KOPT-K1 (cell line): ENCODE measurements around the gene NARF.
"Not testable (repeated sequence)": the region's sequence is repeated elsewhere in the genome, so short reads cannot be mapped to it uniquely, and the experiment has no call there.

Experiments used
- H3K27ac ChIP-seq: fragments of 200-600 bp; sonication (generic); 2 replicates; pipeline ENCODE4 v1.5.1; 2016; ENCODE audit warnings: antibody characterized with exemption, mild to moderate bottlenecking, low read depth, low read length; ENCODE audit not compliant: poor library complexity, severe bottlenecking
- H3K36me3 ChIP-seq: fragments of 200-600 bp; sonication (generic); 2 replicates; pipeline ENCODE4 v1.5.1; 2017; ENCODE audit warnings: antibody characterized with exemption, mild to moderate bottlenecking, low read length, moderate library complexity; ENCODE audit not compliant: insufficient read depth
- H3K9me3 ChIP-seq: fragments of 200-600 bp; sonication (generic); 2 replicates; pipeline ENCODE4 v1.5.1; 2017; ENCODE audit warnings: antibody characterized with exemption, low read length, mild to moderate bottlenecking; ENCODE audit not compliant: insufficient read depth, poor library complexity, severe bottlenecking

NARF gene

DNA sequence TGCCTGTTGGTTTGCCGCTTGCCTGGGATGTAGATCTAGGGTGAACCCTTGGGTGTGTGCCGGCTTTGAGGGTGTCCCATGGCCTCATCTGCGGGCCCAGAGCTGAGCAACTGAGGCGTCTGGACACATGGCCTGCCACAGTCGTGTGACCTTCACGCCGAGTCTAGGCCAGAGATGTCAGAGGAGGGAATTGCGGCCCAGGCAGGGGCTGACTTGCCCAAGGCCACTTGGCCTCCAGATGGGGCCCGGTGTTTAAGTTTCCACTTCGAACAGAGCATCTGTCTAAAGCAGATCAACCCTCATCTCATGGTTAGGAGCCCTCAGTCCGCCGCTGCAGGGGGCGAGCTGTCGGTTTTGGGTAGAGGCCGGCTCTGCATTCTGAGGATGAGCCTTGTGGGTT lies 33.0 kb downstream of the NARF start:
- Histone ChIP-seq H3K27ac (no peak overlapping the region), H3K9me3 (no peaks in the 10 kb centered on the region), H3K36me3 (peaks cover 32% of the 10 kb centered on the region)

DNA sequence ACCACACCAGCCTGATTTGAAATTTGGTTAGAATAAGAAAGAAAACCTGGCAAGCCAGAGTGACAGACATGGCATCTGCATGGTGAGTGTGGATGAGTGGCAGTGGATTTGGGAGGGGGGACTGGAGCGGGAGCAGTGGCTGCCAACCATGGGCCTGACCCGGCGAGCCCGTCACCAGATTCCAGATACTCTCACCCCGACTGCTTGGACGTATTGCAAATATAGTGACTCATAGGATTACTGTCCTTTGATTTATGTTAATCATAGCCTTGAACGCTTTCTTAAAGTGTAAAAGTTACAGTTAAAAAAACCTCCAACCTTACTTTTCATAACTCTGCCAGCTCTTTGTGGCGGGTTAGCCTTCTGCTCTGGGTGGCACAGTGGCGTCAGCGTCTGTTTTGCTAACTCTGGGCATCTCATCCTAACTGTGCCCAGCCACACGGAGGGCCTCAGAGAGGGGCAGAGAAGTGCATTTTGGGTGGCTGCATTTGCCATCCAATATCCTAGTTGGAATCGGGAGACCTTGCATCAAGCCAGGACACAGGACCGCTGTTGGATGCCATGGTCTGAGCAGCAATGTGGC lies 34.2 kb downstream of the NARF start:
- Histone ChIP-seq H3K9me3 (no peaks in the 10 kb centered on the region), H3K27ac (no peak overlapping the region), H3K36me3 (peaks cover 20% of the 10 kb centered on the region)

GRCh38 chr17:82493226-82493781 lies 34.8 kb downstream of the NARF start:
- Histone ChIP-seq H3K36me3 (peaks cover 15% of the 10 kb centered on the region), H3K27ac (no peak overlapping the region), H3K9me3 (no peaks in the 10 kb centered on the region)

DNA sequence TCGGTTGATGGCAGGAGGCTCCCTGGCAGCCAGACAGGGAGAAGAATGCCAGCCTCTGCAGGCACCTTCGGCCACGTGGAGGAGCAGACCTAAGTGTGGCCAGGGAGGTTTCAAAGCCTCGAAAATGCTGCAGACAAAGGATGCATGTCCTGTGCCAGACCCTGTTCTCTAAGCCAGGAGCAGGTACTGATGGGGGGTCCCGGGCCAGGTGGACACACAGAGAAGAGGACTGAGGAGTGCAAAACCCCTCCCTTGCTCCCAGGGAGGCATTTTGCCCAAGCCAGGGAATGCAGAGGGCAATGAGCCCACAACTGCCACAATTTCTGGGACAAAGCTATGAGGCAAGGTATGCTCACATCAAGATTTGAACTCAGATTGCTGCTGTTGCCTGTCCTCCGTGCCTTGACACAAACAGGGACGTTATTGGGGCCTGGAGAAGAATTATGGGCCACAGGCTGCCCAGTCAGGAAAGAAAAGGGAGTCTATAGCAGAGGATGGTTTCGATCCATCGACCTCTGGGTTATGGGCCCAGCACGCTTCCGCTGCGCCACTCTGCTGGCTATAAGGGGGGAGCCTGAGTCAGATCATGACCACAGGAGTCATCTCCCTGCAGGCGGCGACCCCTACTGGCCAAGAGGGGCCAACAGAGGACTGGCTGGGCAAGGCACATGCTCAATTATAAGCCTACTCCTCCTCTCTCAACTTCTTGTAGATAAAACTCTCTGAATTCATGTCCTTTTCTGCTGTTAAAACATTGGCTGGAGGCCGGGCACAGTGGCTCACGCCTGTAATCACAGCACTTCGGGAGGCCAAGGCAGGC lies 35.9 kb downstream of the NARF start:
- Histone ChIP-seq H3K9me3 (no peaks in the 10 kb centered on the region), H3K27ac (no peak overlapping the region), H3K36me3 (peaks cover 3% of the 10 kb centered on the region)

DNA sequence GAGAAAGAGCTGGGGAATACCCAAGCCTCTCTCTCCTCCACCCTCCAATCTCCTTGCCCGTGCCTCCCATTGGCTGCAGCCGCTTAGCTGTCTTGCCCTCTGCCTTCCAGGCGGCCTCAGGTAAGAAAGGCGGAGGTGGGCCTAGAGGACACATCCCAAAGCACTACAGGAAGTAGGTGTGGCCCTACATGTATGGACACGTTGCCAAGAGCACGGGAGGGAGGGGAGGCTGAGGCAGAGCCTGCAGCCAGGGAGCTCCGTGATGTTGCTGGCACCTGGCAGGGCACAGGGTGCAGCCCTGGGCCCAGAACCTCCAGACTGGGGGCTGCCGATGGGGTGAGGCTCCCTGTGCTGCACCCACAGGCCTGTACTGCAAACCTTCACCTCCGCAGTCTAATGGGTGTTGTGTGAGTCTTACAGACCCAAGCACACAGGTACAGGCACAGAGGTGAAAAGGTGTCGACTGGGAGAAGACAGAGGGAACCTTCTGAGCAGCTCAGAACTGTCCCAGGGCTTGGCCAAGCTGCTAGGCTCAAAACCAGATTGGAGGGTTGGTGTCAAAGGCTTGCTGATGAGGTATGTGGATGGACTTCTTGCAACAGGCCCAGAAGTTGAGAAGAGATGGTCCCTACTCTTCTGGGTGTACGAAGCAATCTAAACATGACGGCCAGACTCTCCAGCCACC lies 37.4 kb downstream of the NARF start:
- H3K36me3 ChIP-seq = no peaks in the 10 kb centered on the region
- no peak overlapping the region for H3K27ac ChIP-seq
- H3K9me3 ChIP-seq = no peaks in the 10 kb centered on the region

DNA sequence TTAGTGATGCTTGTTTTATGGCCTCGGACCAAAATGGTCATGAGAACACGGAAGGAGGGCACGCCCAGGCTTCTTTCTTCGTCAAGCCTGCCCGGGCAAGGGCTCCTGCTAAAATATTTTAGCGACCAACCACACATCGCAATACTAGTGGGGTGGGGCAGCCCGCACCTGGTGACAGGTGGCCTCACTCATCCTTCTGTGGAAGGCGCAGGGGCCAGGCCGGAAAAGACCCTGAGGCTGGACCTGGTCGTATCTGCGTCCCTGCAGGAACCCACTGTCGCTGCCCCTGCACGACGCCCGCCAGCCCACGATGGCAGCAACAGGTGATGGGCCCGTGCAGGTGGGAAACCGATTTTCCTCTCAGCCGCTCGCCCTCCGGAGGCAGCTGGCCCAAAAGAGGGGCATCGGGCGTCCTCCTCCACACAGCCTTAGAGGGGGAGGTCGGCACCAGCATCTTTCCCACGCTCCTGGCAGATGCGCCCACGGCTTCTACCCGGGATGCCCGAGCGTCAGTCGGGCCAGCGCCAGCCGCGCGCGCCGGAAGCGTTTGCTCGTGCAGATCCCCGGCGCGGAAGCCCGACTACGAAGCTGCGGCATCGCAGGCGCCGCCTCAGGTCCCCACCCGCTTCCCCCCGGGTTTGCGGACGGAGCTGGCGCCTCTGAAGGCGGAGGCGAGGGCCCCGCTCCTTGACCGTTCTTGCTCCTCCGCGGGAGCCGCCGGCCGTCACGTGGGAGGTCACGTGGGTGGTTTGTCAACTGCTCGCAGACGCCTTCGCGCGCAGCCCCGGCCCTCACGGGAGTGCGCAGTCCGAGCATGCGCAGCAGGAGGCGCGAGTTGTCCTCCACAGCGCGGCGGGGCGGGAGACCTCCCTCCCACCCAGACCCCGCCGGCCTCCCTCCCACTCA lies 38.2 kb downstream of the NARF start:
- H3K36me3 ChIP-seq = no peaks in the 10 kb centered on the region
- peak overlapping the region; percentile 78 for H3K27ac ChIP-seq
- no peaks in the 10 kb centered on the region for H3K9me3 ChIP-seq

DNA sequence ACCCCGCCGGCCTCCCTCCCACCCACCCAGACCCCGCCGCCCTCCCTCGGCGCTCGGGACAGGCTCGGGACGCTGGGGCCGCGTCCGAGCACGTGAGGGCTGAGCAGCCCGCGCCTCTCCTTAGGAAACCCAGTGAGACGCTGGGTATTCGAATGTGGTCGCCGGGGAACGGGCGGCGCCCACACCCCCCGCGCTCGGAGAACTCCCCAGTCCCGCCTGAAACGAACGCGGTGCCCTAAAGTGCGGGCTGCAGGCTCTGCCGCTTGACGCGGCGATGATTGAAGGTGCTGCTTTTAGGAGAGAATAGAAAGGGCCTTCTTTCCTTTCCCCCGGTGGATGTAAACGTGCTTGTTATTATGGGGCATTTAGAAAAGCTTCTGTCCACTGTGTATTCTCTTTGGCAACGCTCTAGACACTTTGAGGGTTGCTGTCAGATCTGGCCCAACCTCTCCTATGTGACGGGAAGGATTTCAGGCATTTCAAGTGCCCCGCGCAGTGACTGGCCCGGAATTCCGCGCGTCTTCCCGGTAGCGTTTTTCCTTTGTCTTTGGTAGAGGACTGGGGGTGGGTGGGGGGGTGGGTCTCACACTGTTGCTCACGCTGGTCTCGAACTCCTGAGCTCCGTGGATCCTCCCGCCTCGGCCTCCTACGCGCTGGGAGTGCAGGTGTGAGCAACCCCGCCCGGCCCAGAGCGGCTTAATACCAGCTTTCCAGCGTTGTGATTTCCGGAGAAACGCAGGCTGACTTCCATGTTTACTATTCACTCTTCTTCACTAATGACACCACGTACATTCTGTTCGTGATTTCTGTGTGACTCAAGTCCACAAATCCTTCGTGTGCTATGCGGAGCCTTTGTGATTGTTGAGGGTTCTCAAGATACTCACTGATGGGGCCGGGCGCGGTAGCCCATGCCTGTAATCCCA lies 39.2 kb downstream of the NARF start:
- no peaks in the 10 kb centered on the region for H3K36me3 ChIP-seq
- H3K9me3 ChIP-seq = no peaks in the 10 kb centered on the region
- peak overlapping the region; percentile 64 for H3K27ac ChIP-seq

GRCh38 chr17:82502207-82502606 lies 43.7 kb downstream of the NARF start:
- H3K27ac ChIP-seq = no peak overlapping the region
- no peaks in the 10 kb centered on the region for H3K9me3 ChIP-seq

DNA sequence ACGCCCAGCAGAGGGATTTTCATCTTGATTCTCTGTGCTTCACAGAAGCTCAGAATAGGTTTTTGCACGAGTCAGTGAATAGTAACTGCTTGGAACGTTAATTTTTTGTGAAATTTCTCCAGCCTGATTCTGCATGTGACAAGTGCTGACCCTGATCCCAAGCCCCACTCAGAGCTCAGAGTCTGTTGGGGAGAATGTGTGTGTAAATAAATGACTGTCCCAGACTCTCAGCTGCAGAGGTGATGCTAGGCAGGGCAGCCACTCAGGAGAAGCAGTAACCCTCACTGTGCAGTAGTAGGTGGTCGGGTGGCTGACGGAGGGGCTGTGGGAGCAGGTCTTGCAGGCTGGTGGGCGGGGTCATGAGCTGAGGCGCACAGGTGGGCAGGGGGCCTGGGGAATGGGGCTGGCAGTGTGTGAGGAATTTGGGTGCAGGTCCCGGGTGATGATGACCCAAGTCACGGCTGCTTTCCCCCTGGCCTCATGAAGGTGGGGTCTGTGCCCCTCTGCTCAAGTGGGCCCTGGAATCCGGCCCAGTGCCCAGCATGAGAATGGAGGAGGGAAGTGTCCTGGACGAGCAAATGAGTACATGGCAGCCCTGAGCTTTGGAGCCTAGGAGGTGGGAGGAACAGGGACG lies 44.7 kb downstream of the NARF start:
- H3K36me3 ChIP-seq = no peaks in the 10 kb centered on the region
- no peak overlapping the region for H3K27ac ChIP-seq
- no peaks in the 10 kb centered on the region for H3K9me3 ChIP-seq

More at GRCh38 chr17:82502207-82502606, 43.7 kb downstream of the NARF start:
- H3K36me3 ChIP-seq = no peaks in the 10 kb centered on the region

DNA sequence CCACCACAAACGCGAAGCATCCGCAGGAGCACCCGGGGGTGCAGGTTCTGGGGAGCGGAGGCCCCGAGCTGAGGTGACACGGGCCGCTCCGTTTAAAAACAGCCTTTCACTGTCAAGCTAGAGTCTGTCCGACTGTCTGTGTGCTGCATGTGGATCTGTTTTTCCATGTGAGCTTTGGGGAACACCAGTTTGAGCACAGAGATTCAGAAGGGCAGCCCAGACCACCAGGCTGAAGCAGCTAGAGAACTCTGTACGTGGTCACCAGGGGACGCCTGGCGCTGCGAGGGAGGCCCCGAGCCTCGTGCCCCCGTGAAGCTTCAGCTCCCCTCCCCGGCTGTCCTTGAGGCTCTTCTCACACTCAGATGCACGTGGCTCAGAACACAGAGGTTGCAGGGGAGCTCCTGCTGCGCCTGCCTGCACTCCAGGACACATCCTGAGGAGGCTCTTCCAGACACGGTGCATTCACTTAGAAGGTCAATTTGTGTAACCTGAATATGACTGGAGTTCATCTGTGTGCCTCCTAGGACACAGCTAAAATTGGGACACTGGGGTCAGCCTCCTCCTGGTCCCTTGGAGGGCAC lies 45.3 kb downstream of the NARF start:
- no peaks in the 10 kb centered on the region for H3K9me3 ChIP-seq
- no peaks in the 10 kb centered on the region for H3K36me3 ChIP-seq
- no peak overlapping the region for H3K27ac ChIP-seq

GRCh38 chr17:82505296-82505695 lies 46.8 kb downstream of the NARF start:
- H3K27ac ChIP-seq = no peak overlapping the region

GRCh38 chr17:82506402-82506801 lies 47.9 kb downstream of the NARF start:
- not testable (repeated sequence) for H3K9me3 ChIP-seq, H3K36me3 ChIP-seq, H3K27ac ChIP-seq

More at GRCh38 chr17:82505296-82505695, 46.8 kb downstream of the NARF start:
- H3K36me3 ChIP-seq = no peaks in the 10 kb centered on the region
- H3K9me3 ChIP-seq = no peaks in the 10 kb centered on the region

DNA sequence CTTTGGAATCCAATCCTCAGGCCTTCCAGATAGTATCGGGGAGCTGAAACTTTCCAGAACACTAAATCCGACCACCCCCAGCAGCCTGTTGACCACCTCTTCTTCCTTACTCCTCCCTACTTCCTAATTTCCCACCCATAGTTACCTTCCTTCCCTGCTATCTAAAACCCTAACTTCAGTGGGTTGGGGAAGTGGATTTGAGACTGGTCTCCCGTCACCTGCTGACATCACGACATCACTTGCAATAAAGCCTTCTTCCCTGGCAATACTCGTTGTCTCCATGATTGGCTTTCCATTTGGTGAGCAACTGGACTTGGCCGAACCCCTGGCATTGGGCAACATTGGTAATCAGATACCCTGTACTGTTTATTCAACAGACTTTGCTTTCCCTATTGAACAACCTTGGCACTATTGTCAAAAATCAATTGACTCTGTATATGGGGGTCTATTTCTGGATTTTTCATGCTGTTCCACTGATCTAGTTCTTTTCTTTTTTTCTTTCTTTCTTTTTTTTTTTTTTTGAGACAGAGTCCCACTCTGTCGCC lies 49.2 kb downstream of the NARF start:
- Histone ChIP-seq H3K36me3 (no peaks in the 10 kb centered on the region), H3K27ac (no peak overlapping the region), H3K9me3 (no peaks in the 10 kb centered on the region)
